ENCODE data around the gene HEMGN. TPM values are rescaled to one million over a fixed set of nuclear protein-coding genes. Genes with fewer than 3 reads are reported as not detected.

HEMGN gene
- total RNA-seq, 4 donors from 2014 or later, result not detected

- DNase-seq, result no peak
- TF ChIP-seq EP300 (IDR thresholded peaks at IDR 0.05; ENCODE audit: low read depth) (no peak), POLR2A (IDR thresholded peaks at IDR 0.05) (no peak), CTCF (IDR thresholded peaks at IDR 0.05) (no peak), POLR2AphosphoS5 (IDR thresholded peaks at IDR 0.05) (no peak)
- no peak overlapping the region for H3K4me3 ChIP-seq
- H3K9me3 ChIP-seq, result no peaks in the 10 kb centered on the region
- WGBS, 2 donors (ENCODE audit: low coverage in 1 of 2), result 67 to 79% methylated on average over 3 to 4 of the region's 4 CpGs
- intact Hi-C loops (cut with DNase I; ENCODE audit: low total_unique reads), result no loop called here
- no peaks in the 10 kb centered on the region for H3K36me3 ChIP-seq
- in situ Hi-C loops (cut with MboI; ENCODE audit: low pct_ligation_motif_present in 1 of 4, low pct_unique_long_range_greater_than_20kb in 1 of 4, low sequenced_read_pairs in 3 of 4), result no loop called here
- H3K27ac ChIP-seq, result no peak overlapping the region
- no peaks in the 10 kb centered on the region for H3K27me3 ChIP-seq
- H3K4me1 ChIP-seq, result peaks cover 0 to 3% (median 0%) of the 10 kb centered on the region in 4 donors
Observed at GRCh38 chr9:97880336-97880735, 57.6 kb downstream of the HEMGN start.

Small RNAs within 50 kb of the gene (small RNA-seq; reads per million reads assigned to genes)
- gene RF00019, result 0 reads per million in 4 donors

Other genes starting within 250 kb of the HEMGN start
- gene XPA, start 240.8 kb downstream of the HEMGN start, total RNA-seq, result 10 to 100 TPM in 2 of 4 donors, 1 to 10 TPM in 2; 6.4 to 44.4 (median 12.5) TPM
- gene FOXE1, start 84.9 kb downstream of the HEMGN start, total RNA-seq, result not detected
- 10 to 100 TPM; 25.6 to 37.8 (median 31.1) TPM for gene TRMO, start 15.7 kb downstream of the HEMGN start, total RNA-seq
- gene ANP32B, start 45.2 kb upstream of the HEMGN start, total RNA-seq, result 10 to 100 TPM; 37.4 to 65.6 (median 43.0) TPM
- gene NANS, start 118.6 kb upstream of the HEMGN start, total RNA-seq, result 100 to 1,000 TPM in 3 of 4 donors, 10 to 100 TPM in 1; 86.6 to 319 (median 269) TPM
- 10 to 100 TPM; 28.7 to 58.7 (median 53.8) TPM for gene TRIM14, start 181.1 kb upstream of the HEMGN start, total RNA-seq